GM23248 (cell line): Measurements from ENCODE around the gene MTUS2. TPM values are rescaled to one million over a fixed set of nuclear protein-coding genes. Genes with fewer than 3 reads are reported as not detected.

Experiments used
- DNase-seq: peaks from one replicate; pipeline ENCODE4 v3.0.0-alpha.2; 2015
- H2AFZ ChIP-seq: fragments of 200-600 bp; sonication (generic); 2 replicates; pipeline ENCODE4 v1.6.1; 2016; ENCODE audit warnings: antibody characterized with exemption
- H3F3A ChIP-seq: fragments of 200-600 bp; sonication (generic); 2 replicates; pipeline ENCODE4 v1.6.1; 2016; ENCODE audit warnings: mild to moderate bottlenecking, antibody characterized with exemption, mixed run types; ENCODE audit not compliant: insufficient read depth
- H3K27ac ChIP-seq: fragments of 200-600 bp; sonication (generic); 2 replicates; pipeline ENCODE4 v1.5.1; 2016; ENCODE audit warnings: mild to moderate bottlenecking
- H3K27me3 ChIP-seq: fragments of 200-600 bp; sonication (generic); replicated peaks from 2 replicates; pipeline ENCODE4 v1.6.1; 2016; ENCODE audit warnings: mild to moderate bottlenecking; ENCODE audit not compliant: insufficient read depth
- H3K36me3 ChIP-seq: fragments of 200-600 bp; sonication (generic); 2 replicates; pipeline ENCODE4 v1.6.1; 2016; ENCODE audit warnings: low read depth, mild to moderate bottlenecking
- H3K4me1 ChIP-seq: fragments of 200-600 bp; sonication (generic); 2 replicates; pipeline ENCODE4 v1.6.1; 2016; ENCODE audit warnings: mild to moderate bottlenecking; ENCODE audit not compliant: insufficient read depth
- H3K4me2 ChIP-seq: fragments of 200-600 bp; sonication (generic); one replicate; pipeline ENCODE4 v1.6.1; 2016; ENCODE audit warnings: mild to moderate bottlenecking; ENCODE audit not compliant: unreplicated experiment
- H3K4me3 ChIP-seq: fragments of 200-600 bp; sonication (generic); 2 replicates; pipeline ENCODE4 v1.5.1; 2016; ENCODE audit warnings: mild to moderate bottlenecking
- H3K79me2 ChIP-seq: fragments of 200-600 bp; sonication (generic); 2 replicates; pipeline ENCODE4 v1.6.1; 2016; ENCODE audit warnings: mild to moderate bottlenecking; ENCODE audit not compliant: insufficient read depth
- H3K9ac ChIP-seq: fragments of 200-600 bp; sonication (generic); 2 replicates; pipeline ENCODE4 v1.6.1; 2016; ENCODE audit warnings: mild to moderate bottlenecking
- H3K9me2 ChIP-seq: fragments of 200-600 bp; sonication (generic); 2 replicates; pipeline ENCODE4 v1.6.1; 2016; ENCODE audit warnings: mixed run types, mild to moderate bottlenecking, moderate library complexity; ENCODE audit not compliant: insufficient read depth
- H3K9me3 ChIP-seq: fragments of 200-600 bp; sonication (generic); one replicate; pipeline ENCODE4 v1.6.1; 2017; ENCODE audit warnings: low read depth
- H4K20me1 ChIP-seq: fragments of 200-600 bp; sonication (generic); 2 replicates; pipeline ENCODE4 v1.6.0; 2016; ENCODE audit not compliant: insufficient read depth
- EZH2 ChIP-seq: fragments of 200-600 bp; sonication (generic); IDR thresholded peaks from 2 replicates; pipeline ENCODE4 v1.6.1; 2018; ENCODE audit warnings: antibody characterized with exemption, mild to moderate bottlenecking; ENCODE audit not compliant: insufficient read depth, poor library complexity, severe bottlenecking
- EZH2phosphoT487 ChIP-seq: fragments of 200-600 bp; sonication (generic); IDR thresholded peaks from 2 replicates; pipeline ENCODE4 v1.6.1; 2018; ENCODE audit warnings: antibody characterized with exemption, moderate library complexity, mild to moderate bottlenecking, low read depth; ENCODE audit not compliant: insufficient read depth
- WGBS, 2 experiments: methylation state at CpG; one replicate each; pipeline ENCODE4 v1.1.6; 2015 to 2017; ENCODE audit warnings: low lambda C conversion rate in 2 of 2, low coverage in 1 of 2; ENCODE audit errors: missing lambda C conversion rate in 2 of 2; 5-methylcytosine and 5-hydroxymethylcytosine counted together
- in situ Hi-C: fragments of 300-500 bp; cut with MboI; formaldehyde crosslinking; loops from 2 replicates; pipeline ENCODE4 v1.15.0; 2020
- polyA plus RNA-seq: library from polyadenylated mRNA; unstranded; fragments of >200 nt; fragmentation: Nextera tagmentation; extraction: Ambion mirVana; gene quantifications from 2 replicates; pipeline ENCODE4 v1.2.1, GENCODE V29; 2016
- total RNA-seq: library from RNA; depleted of rRNA; stranded (reverse); fragments of >200 nt; shearing (Covaris generic); gene quantifications from 2 replicates; pipeline ENCODE4 v1.2.3, GENCODE V29; 2014

MTUS2 gene
- total and polyA plus RNA-seq, 2 experiments from 2014 or later, result 0.43 to 0.74 TPM

GRCh38 chr13:29255567-29255966 lies 435.4 kb downstream of the MTUS2 start:
- Histone ChIP-seq H3K4me1 (no peaks in the 10 kb centered on the region), H3K27me3 (no peaks in the 10 kb centered on the region), H3K4me3 (no peak overlapping the region), H3K27ac (no peak overlapping the region), H3K36me3 (no peaks in the 10 kb centered on the region), H3K79me2 (no peaks in the 10 kb centered on the region), H3F3A (no peaks in the 10 kb centered on the region), H3K9ac (no peak overlapping the region), H3K4me2 (no peak overlapping the region), H3K9me3 (no peaks in the 10 kb centered on the region), H4K20me1 (no peaks in the 10 kb centered on the region), H3K9me2 (no peaks in the 10 kb centered on the region), H2AFZ (no peak overlapping the region)
- DNase-seq, result no peak
- TF ChIP-seq EZH2phosphoT487 (no peak), EZH2 (no peak)
- in situ Hi-C loops, result no loop called here
- WGBS, 2 experiments, result 2 to 10% methylated on average over 2 of the region's 2 CpGs

- Histone ChIP-seq H3K9me3 (no peaks in the 10 kb centered on the region), H2AFZ (no peak overlapping the region), H3K9ac (no peak overlapping the region), H3K27ac (no peak overlapping the region), H3K4me3 (no peak overlapping the region), H3K36me3 (no peaks in the 10 kb centered on the region), H3K79me2 (no peaks in the 10 kb centered on the region), H4K20me1 (no peaks in the 10 kb centered on the region), H3K27me3 (no peaks in the 10 kb centered on the region), H3F3A (no peaks in the 10 kb centered on the region), H3K4me1 (no peaks in the 10 kb centered on the region), H3K4me2 (no peak overlapping the region), H3K9me2 (no peaks in the 10 kb centered on the region)
- no peak for DNase-seq
- in situ Hi-C loops, result no loop called here
- no peak for TF ChIP-seq EZH2
- no peak for TF ChIP-seq EZH2phosphoT487
- WGBS, 2 experiments, result 2 to 6% methylated on average over 4 of the region's 4 CpGs
Measured at GRCh38 chr13:29260684-29261083, 440.5 kb downstream of the MTUS2 start.

DNA sequence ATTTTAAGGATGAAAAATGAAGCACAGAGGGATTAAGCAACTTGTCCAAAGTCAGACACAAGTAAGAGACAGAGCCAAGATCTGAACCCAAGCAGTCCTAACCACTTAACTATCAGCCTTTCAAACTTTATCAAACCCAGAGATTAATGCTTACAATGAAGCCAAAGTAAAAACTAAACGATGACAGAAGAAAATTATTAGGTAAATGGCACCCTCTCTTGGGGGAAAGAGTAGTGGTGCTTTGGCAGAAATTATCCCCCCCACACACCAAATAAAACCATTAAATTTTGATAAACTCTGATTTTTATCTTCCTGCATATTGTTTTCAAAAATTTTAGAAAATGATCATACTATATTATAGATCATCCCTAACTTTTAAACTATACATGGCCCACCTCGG lies 446.1 kb downstream of the MTUS2 start:
- DNase-seq, result no peak
- H3K79me2 ChIP-seq, result no peaks in the 10 kb centered on the region
- no peaks in the 10 kb centered on the region for H4K20me1 ChIP-seq
- no peak overlapping the region for H3K9ac ChIP-seq
- H3K4me1 ChIP-seq, result no peaks in the 10 kb centered on the region
- in situ Hi-C loops, result no loop called here
- peaks cover 8% of the 10 kb centered on the region for H3K27me3 ChIP-seq
- 11 to 16% methylated on average over 2 of the region's 2 CpGs for WGBS, 2 experiments
- no peaks in the 10 kb centered on the region for H3K36me3 ChIP-seq
- no peak overlapping the region for H3K4me3 ChIP-seq
- H3F3A ChIP-seq, result no peaks in the 10 kb centered on the region
- TF ChIP-seq EZH2 (no peak), EZH2phosphoT487 (no peak)
- H2AFZ ChIP-seq, result no peak overlapping the region
- no peaks in the 10 kb centered on the region for H3K9me3 ChIP-seq
- no peak overlapping the region for H3K4me2 ChIP-seq
- no peak overlapping the region for H3K27ac ChIP-seq
- H3K9me2 ChIP-seq, result no peaks in the 10 kb centered on the region

DNA sequence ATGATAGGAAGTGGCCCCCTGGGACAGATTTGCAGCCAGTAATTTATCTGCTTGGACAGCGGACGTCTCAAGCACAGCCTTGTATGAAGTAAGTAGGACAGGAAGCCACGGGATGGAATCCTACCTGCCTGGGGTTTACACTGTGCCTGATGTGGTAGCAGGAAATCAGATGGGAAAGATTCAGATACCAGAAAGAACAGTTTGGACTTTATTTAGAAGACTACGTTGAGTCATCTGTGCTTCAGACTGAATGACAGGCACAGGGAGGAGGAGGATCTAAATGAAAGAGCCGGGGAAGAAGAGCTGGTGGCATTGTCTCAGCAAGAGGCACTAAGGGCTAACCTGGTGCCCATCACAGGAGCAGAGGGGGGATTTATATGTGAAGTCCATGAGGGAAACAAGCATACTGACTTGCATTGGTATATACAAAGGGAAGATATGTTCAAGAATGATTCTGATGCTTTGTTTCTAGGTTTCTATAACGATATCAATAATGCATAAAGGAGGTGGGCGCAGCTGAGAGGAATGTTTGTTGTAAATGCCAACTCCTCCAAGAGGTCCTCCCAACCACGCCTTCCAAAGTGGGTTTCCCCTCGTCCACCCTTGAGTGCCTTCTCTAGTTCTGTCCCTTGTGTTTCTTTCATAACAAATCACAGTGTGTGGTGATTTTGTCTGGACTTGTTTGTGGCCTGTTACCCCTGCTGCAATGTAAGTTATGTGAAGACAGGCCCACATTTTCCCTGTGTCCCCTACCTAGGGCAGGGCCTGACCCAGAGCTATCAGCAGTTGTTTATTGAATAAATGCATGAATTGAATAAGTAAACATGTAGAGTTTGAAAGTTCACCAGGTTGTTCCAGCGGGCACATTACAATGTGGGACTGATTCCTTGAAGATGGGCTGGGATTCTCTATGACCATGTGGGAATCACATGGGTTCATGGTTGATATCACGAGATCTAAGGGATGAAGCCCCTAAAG lies 446.9 kb downstream of the MTUS2 start:
- no peak overlapping the region for H3K4me2 ChIP-seq
- no peaks in the 10 kb centered on the region for H3K9me3 ChIP-seq
- H3F3A ChIP-seq, result no peaks in the 10 kb centered on the region
- H3K4me3 ChIP-seq, result no peak overlapping the region
- H3K27me3 ChIP-seq, result peaks cover 14% of the 10 kb centered on the region
- TF ChIP-seq EZH2phosphoT487 (no peak), EZH2 (no peak)
- no peak for DNase-seq
- H4K20me1 ChIP-seq, result no peaks in the 10 kb centered on the region
- H3K36me3 ChIP-seq, result no peaks in the 10 kb centered on the region
- no peak overlapping the region for H3K9ac ChIP-seq
- 19% methylated on average over 11 of the region's 11 CpGs for WGBS, 2 experiments
- no peaks in the 10 kb centered on the region for H3K9me2 ChIP-seq
- in situ Hi-C loops, result no loop called here
- H3K4me1 ChIP-seq, result no peaks in the 10 kb centered on the region
- no peak overlapping the region for H2AFZ ChIP-seq
- no peaks in the 10 kb centered on the region for H3K79me2 ChIP-seq
- no peak overlapping the region for H3K27ac ChIP-seq
